ENCODE data around the gene MAL. TPM values are rescaled to one million over a fixed set of nuclear protein-coding genes. Genes with fewer than 3 reads are reported as not detected.

The MAL gene
- total RNA-seq, 1 donor from 2014 or later = 5.5 TPM

- no peak for ATAC-seq (ENCODE audit: poor library complexity)
- DNase-seq = no peak
- intact Hi-C loops (cut with DNase I) = no loop called here
Observed at GRCh38 chr2:94994914-94995552, 30.5 kb upstream of the MAL start.

DNA sequence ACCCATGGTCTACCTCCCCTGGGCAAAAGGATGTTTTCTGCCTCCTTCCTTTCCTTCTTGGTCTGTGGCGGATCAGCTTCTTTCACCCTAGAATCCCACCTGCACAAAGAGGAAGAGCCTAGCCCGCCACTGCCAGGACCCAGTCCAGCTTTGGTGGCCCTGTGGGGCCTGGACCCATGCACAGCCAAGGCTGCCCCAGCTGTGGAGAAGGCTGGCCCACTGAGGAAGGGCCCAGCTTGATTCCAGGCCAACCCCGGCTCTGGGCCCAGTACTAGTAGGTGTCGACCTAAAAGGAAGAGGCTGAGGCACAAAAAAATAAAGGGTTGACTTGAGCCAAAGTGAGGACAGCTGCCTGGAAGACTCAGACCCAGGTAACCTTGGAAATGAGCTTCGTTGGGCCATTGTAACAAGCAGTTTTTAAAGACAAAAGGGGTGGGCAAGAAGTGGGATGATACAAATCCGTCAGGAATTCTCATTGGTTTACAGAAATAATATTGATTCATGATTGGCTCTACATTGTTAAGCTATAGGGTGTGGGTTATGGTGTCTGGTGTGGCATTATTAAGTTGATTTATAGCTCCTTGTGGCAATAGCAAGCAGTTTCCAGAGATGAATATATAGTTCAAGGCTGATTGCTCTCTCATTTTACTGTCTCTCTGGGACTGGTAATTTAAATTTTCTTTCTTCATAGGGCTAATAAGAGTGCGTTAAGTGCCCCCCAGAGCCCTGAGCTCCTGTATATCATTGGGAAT is 29.8 kb upstream of the MAL start:
- ATAC-seq (ENCODE audit: poor library complexity) (no peak), DNase-seq (no peak)
- intact Hi-C loops (cut with DNase I) = no loop called here

- ATAC-seq (ENCODE audit: poor library complexity) = no peak
- DNase-seq = no peak
Observed at GRCh38 chr2:94996305-94997100, 29.0 kb upstream of the MAL start.

DNA sequence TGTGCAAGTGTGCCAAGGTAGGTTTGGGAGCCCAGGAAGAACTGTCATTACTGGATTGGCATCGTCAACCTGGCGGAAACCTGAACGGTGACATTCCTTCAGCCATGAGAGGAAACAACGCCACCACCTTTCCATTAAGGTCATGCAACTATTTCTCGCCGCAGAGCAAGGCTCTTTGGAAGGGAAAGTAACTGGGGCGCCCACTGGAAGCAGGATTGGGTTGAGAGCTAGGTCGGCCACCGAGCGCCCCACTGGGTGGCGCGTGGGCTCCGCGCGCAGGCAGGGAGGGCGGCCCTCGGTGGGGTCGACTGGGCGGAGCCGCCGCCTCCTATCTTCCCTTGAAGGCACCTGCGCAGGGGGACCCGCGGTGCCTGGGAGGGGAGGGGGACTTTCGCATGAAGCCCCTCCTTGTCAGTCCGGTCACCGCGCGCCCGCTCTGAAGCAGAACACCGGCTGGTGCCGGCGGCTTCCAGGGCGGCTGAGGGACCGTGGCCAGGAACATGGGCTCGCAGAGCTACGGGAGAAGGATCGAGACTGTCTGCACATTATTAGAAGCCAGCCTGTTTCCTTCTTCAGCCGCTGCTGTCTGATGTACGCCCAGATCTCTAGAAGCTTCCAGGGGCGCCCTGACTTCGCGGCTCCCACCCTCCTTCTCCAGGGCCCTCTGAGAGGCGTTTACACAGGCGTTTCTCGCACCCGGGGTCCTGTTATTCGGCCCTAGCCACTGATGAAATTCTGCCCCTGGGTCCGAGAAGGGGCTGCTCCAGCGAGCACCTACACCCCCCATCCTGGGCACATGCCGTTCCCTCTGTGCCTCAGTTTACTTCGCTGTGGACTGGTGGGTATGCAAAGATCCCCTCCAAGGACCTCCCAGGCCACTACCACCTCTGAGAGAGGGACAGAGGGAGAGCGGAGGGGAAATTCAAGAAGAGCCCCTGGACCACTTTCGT is 27.3 kb upstream of the MAL start:
- ATAC-seq (ENCODE audit: poor library complexity) (peak; percentile 49), DNase-seq (no peak)
- intact Hi-C loops (cut with DNase I) = no loop called here

More at GRCh38 chr2:94996305-94997100, 29.0 kb upstream of the MAL start:
- intact Hi-C loops (cut with DNase I) = no loop called here

GRCh38 chr2:94999431-94999883 is 26.1 kb upstream of the MAL start:
- intact Hi-C loops (cut with DNase I) = no loop called here

DNA sequence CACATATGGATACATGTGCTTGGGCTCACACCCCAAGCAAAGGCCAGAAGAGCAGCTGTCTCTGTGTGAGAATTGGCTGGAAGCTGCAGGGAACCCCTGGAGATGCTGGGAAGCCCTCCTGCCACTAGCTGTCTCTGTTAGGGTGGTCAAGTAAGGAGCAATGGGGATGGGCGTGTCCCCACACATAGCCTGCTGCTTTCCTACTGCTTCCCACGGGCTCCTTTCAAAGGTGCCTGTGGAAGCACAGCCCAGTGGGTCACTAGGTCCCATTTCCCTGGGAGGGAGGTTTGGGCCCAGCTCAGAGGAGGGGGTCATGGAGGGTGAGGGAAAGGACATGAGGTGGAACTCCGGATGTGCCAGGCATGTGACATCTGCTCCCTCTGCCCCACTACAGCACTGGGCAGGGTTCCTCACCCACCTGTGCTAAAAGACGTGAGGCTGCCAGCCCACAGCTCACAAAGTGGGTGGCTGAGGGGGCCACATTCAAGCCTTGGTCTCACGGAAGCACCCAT is 24.4 kb upstream of the MAL start:
- no peak for DNase-seq
- no peak for ATAC-seq (ENCODE audit: poor library complexity)
- intact Hi-C loops (cut with DNase I) = no loop called here

More at GRCh38 chr2:94999431-94999883, 26.1 kb upstream of the MAL start:
- DNase-seq = no peak
- ATAC-seq (ENCODE audit: poor library complexity) = no peak

DNA sequence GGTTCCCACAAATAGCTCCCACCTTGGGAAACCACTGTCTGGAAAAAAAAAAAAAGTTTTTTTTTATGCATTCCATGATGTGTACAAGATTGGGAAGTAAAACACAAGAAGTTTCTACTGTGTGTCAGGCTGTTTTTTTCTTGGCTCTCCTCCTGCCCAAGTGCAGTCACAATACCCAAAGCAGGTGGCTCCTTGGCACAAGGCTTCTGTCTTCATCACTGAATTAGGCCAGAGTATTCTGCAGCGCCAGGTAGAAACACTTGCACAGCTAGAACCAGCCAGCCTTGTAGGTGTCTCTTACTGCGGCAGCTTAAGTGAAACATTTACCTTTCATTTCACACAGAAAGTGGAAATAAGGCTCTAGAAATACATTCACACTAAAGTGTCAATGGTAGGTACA is 23.8 kb upstream of the MAL start:
- DNase-seq (no peak), ATAC-seq (ENCODE audit: poor library complexity) (no peak)
- intact Hi-C loops (cut with DNase I) = no loop called here

DNA sequence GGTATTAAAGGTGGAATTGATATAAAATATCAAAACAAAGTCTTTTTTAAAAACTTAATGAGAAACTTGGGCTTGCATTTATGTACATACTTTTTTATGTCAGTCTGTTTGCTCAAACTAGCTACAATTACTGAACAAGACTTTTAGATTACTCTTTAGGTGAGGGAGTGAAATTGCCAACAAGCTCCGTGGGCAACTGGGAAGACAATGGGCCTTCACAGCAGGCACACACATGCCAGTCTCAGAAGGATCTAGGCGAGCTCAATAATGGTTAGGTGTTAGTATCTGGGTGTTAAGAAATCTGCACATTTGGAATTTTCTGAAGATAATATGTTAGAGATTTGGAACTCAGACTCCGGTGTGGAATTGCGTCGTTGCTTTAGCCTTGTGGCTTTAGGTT is 23.0 kb upstream of the MAL start:
- no peak for ATAC-seq (ENCODE audit: poor library complexity)
- DNase-seq = no peak
- intact Hi-C loops (cut with DNase I) = no loop called here

DNA sequence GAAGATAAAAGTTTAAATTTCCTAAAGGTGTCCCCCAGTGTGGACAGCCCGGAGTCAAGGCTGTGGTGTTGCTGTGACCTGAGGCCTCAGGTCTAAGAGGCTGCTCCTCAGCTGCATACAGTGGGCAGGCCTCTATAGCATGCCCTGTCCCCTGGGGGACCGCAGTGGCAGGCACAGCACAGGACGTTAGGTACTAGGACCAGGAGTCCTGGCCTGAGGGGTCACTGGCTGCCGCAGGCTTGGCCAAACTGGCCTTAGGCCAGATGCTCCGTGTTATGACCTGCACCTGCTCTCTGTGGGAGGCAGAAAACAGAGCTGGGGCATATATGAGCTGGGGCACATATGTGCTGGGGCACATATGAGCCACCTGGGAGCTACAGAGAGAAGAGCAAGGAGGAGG is 21.2 kb upstream of the MAL start:
- intact Hi-C loops (cut with DNase I) = no loop called here
- no peak for ATAC-seq (ENCODE audit: poor library complexity)
- DNase-seq = peak; percentile 37

DNA sequence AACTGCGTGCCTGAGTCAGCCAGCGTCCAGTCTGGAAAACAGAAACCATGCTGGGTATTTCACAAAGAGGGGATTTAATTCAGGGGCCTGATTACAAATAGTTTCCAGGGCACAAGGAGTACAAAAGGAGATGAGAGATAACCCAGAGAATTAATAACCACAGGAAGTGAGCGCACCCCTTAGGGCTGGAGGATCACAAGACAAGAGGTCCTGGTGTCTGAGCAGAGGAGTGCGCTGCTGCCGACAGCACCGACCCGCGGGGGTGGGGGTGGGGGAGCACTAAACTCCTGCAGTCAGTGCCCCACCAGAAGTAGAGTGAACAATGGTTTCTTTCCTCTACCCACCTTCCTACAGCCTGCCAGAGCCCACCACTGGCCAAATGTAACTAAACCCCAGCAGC is 20.8 kb upstream of the MAL start:
- peak; percentile 6 for DNase-seq
- intact Hi-C loops (cut with DNase I) = no loop called here
- no peak for ATAC-seq (ENCODE audit: poor library complexity)

- ATAC-seq (ENCODE audit: poor library complexity) (no peak), DNase-seq (peak; percentile 26)
- intact Hi-C loops (cut with DNase I) = no loop called here
Observed at GRCh38 chr2:95005726-95006125, 19.8 kb upstream of the MAL start.

GRCh38 chr2:95006588-95006987 is 18.9 kb upstream of the MAL start:
- ATAC-seq (ENCODE audit: poor library complexity) (no peak), DNase-seq (no peak)
- intact Hi-C loops (cut with DNase I) = no loop called here

GRCh38 chr2:95007031-95007609 is 18.4 kb upstream of the MAL start:
- intact Hi-C loops (cut with DNase I) = no loop called here
- DNase-seq (peak; percentile 20), ATAC-seq (ENCODE audit: poor library complexity) (no peak)

DNA sequence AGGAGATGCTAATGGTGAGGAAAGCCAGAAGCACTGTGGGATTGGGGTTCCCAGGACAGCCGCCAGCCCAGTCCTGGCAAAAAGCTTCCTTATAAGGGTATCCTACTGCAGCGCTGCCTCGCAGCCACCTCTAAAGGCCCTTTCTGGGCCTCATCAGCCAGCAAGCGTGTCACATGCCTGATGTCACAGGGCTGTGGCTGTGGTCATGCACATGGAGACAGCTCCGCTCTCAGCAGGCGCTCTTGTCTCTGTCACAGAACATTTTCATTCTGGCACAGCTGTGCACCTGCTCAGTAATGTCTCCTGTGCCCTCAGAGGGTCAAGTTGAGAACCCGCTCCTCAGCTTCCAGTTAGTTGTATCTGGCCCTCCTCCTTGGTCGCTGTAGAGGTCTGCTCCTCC is 17.7 kb upstream of the MAL start:
- intact Hi-C loops (cut with DNase I) = no loop called here
- ATAC-seq (ENCODE audit: poor library complexity) = peak; percentile 88
- DNase-seq = peak; percentile 68

DNA sequence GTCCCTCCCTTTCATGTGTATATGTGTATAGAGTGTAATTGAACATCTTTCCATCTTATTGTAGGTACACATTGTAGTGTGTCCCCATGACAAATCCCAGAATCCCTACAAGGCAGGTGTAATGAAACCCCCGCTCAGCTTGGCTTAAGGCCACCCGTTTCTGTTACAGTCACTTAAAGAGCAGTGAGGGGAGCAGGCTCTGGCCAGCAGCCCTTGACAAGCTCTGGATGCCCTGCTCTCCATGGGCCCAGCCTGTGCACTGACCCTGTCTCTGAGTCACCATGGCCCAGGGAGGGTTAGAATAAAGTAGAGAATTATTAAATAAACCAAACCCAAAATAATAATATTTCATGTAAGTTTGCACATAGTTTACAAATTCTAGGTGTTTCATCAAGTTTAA is 17.2 kb upstream of the MAL start:
- ATAC-seq (ENCODE audit: poor library complexity) (peak; percentile 49), DNase-seq (peak; percentile 14)
- intact Hi-C loops (cut with DNase I) = no loop called here

GRCh38 chr2:95008996-95009395 is 16.5 kb upstream of the MAL start:
- DNase-seq = no peak
- intact Hi-C loops (cut with DNase I) = no loop called here
- ATAC-seq (ENCODE audit: poor library complexity) = no peak

- no peak for ATAC-seq (ENCODE audit: poor library complexity)
- intact Hi-C loops (cut with DNase I) = no loop called here
- DNase-seq = no peak
Observed at GRCh38 chr2:95009412-95009811, 16.1 kb upstream of the MAL start.

GRCh38 chr2:95010126-95010525 is 15.4 kb upstream of the MAL start:
- ATAC-seq (ENCODE audit: poor library complexity) = no peak
- peak; percentile 21 for DNase-seq
- intact Hi-C loops (cut with DNase I) = no loop called here

Data from Right ventricle myocardium superior (tissue), 1 donor.